SK-N-SH (cell line): ENCODE data around the gene FOXE3. TPM values are rescaled to one million over a fixed set of nuclear protein-coding genes. Genes with fewer than 3 reads are reported as not detected.

Experiments used
- CTCF ChIA-PET: fragments of 300-600, 350-600 bp; formaldehyde crosslinking; extraction: SDS; loops from one replicate; lab custom pipeline; 2021; lab: Yijun Ruan, JAX
- POLR2A ChIA-PET: fragments of 350-600 bp; sonication (Branson Sonifier 250); formaldehyde crosslinking; extraction: SDS; loops from one replicate; lab custom pipeline; 2020; ENCODE audit warnings: antibody characterized with exemption, inconsistent platforms; lab: Yijun Ruan, JAX
- DNase-seq: peaks from one replicate; pipeline ENCODE4 v3.0.0; 2012
- H2AFZ ChIP-seq: fragments of 200-600 bp; sonication (generic); 2 replicates; pipeline ENCODE4 v1.8.1; 2016; ENCODE audit warnings: antibody characterized with exemption, mild to moderate bottlenecking, low read depth
- H3F3A ChIP-seq: fragments of 200-600 bp; sonication (generic); replicated peaks from 2 replicates; pipeline ENCODE3; 2016; ENCODE audit warnings: antibody characterized with exemption, mild to moderate bottlenecking; ENCODE audit not compliant: insufficient read depth
- H3K27ac ChIP-seq, 2 experiments: fragments of 200-500 bp in 1 of 2; fragments of 200-600 bp in 1 of 2; sonication (Bioruptor generic) in 1 of 2; sonication (generic), shearing (Covaris generic) in 1 of 2; 2 replicates each; pipeline versions ENCODE4 v1.5.1 to v1.6.1; 2014 to 2016; ENCODE audit warnings: low read depth in 2 of 2, inconsistent platforms in 1 of 2, low read length in 1 of 2, mild to moderate bottlenecking in 1 of 2, mixed read lengths in 1 of 2
- H3K27me3 ChIP-seq: fragments of 200-600 bp; sonication (generic), shearing (Covaris generic); 2 replicates; pipeline ENCODE4 v1.6.1; 2016; ENCODE audit warnings: mixed run types; ENCODE audit not compliant: insufficient read depth
- H3K36me3 ChIP-seq, 2 experiments: fragments of 200-500 bp in 1 of 2; fragments of 200-600 bp in 1 of 2; sonication (Bioruptor generic) in 1 of 2; sonication (generic) in 1 of 2; replicated peaks in 1 of 2; 2 replicates each; pipeline versions ENCODE3 to v1.5.1; 2014 to 2016; ENCODE audit warnings: low read length in 1 of 2, mild to moderate bottlenecking in 1 of 2; ENCODE audit not compliant: insufficient read depth in 2 of 2, control insufficient read depth in 1 of 2
- H3K4me1 ChIP-seq, 2 experiments: fragments of 200-500 bp in 1 of 2; fragments of 200-600 bp in 1 of 2; sonication (Bioruptor generic) in 1 of 2; sonication (generic), shearing (Covaris generic) in 1 of 2; 2 replicates each; pipeline versions ENCODE4 v1.5.1 to v1.6.1; 2014 to 2016; ENCODE audit warnings: low read depth in 1 of 2, low read length in 1 of 2, mixed run types in 1 of 2; ENCODE audit not compliant: insufficient read depth in 2 of 2, control insufficient read depth in 1 of 2
- H3K4me2 ChIP-seq: fragments of 200-600 bp; sonication (generic), shearing (Covaris generic); 2 replicates; pipeline ENCODE4 v1.6.1; 2017; ENCODE audit warnings: mixed run types
- H3K4me3 ChIP-seq, 2 experiments: fragments of 200-500 bp in 1 of 2; fragments of 200-600 bp in 1 of 2; sonication (Bioruptor generic) in 1 of 2; sonication (generic), shearing (Covaris generic) in 1 of 2; 2 replicates each; pipeline versions ENCODE4 v1.5.1 to v1.8.1; 2014 to 2016; ENCODE audit warnings: low read depth in 2 of 2, inconsistent platforms in 1 of 2, low read length in 1 of 2, mild to moderate bottlenecking in 1 of 2, mixed read lengths in 1 of 2, moderate library complexity in 1 of 2
- H3K79me2 ChIP-seq: fragments of 200-600 bp; sonication (generic); 2 replicates; pipeline ENCODE4 v1.8.1; 2017; ENCODE audit warnings: mild to moderate bottlenecking; ENCODE audit not compliant: insufficient read depth
- H3K9ac ChIP-seq: fragments of 200-600 bp; sonication (generic); 2 replicates; pipeline ENCODE4 v1.6.1; 2017; ENCODE audit warnings: mixed run types
- H3K9me2 ChIP-seq: fragments of 200-600 bp; sonication (generic); 2 replicates; pipeline ENCODE4 v1.6.1; 2017; ENCODE audit warnings: mixed run types
- H3K9me3 ChIP-seq: fragments of 200-600 bp; sonication (generic); 2 replicates; pipeline ENCODE4 v1.6.1; 2017; ENCODE audit warnings: mixed run types, mild to moderate bottlenecking, moderate library complexity
- H4K20me1 ChIP-seq: fragments of 200-600 bp; sonication (generic); 2 replicates; pipeline ENCODE4 v1.6.1; 2017; ENCODE audit warnings: mild to moderate bottlenecking, mixed run types; ENCODE audit not compliant: insufficient read depth
- CTCF ChIP-seq: fragments of 200-600 bp; sonication (generic); IDR thresholded peaks from 2 replicates; pipeline ENCODE4 v1.6.1; 2017; ENCODE audit warnings: antibody characterized with exemption, mild to moderate bottlenecking, moderate library complexity
- ELF1 ChIP-seq: IDR thresholded peaks from 2 replicates; pipeline ENCODE4 v1.4.0; 2012
- FOSL2 ChIP-seq: IDR thresholded peaks from 2 replicates; pipeline ENCODE4 v1.4.0; 2012; ENCODE audit warnings: low read depth, mild to moderate bottlenecking, moderate library complexity, borderline replicate concordance
- FOXM1 ChIP-seq: IDR thresholded peaks from 2 replicates; pipeline ENCODE4 v1.4.0; 2012; ENCODE audit warnings: low read depth, mild to moderate bottlenecking
- GABPA ChIP-seq: IDR thresholded peaks from 2 replicates; pipeline ENCODE4 v1.4.0; 2012; ENCODE audit warnings: low read depth, mild to moderate bottlenecking
- JUND ChIP-seq: IDR thresholded peaks from 2 replicates; pipeline ENCODE4 v1.4.0; 2012
- MXI1 ChIP-seq: IDR thresholded peaks from 2 replicates; pipeline ENCODE4 v1.6.1; 2012; ENCODE audit warnings: mild to moderate bottlenecking, low read depth, low read length, improper control_type of control experiment
- PBX3 ChIP-seq: IDR thresholded peaks from 2 replicates; pipeline ENCODE4; 2012
- POLR2AphosphoS5 ChIP-seq: IDR thresholded peaks from 2 replicates; pipeline ENCODE4 v1.6.1; 2012; ENCODE audit warnings: low read depth, low read length
- REST ChIP-seq: IDR thresholded peaks from 2 replicates; pipeline ENCODE4 v1.6.1; 2012; ENCODE audit warnings: mild to moderate bottlenecking, low read depth, low read length, moderate library complexity
- RFX5 ChIP-seq: IDR thresholded peaks from 2 replicates; pipeline ENCODE4 v1.6.1; 2012; ENCODE audit warnings: mild to moderate bottlenecking, improper control_type of control experiment, low read length
- SIN3A ChIP-seq: IDR thresholded peaks from 2 replicates; pipeline ENCODE4 v1.6.1; 2012; ENCODE audit warnings: low read depth, mild to moderate bottlenecking, low read length, moderate library complexity, borderline replicate concordance
- SMC3 ChIP-seq: IDR thresholded peaks from 2 replicates; pipeline ENCODE4 v1.6.1; 2012; ENCODE audit warnings: low read depth, low read length, improper control_type of control experiment
- TCF12 ChIP-seq: IDR thresholded peaks from 2 replicates; pipeline ENCODE4 v1.4.0; 2012
- TEAD4 ChIP-seq: IDR thresholded peaks from 2 replicates; pipeline ENCODE4 v1.4.0; 2012; ENCODE audit warnings: mild to moderate bottlenecking, borderline replicate concordance; ENCODE audit not compliant: insufficient read depth
- USF2 ChIP-seq: fragments of 150-350 bp; IDR thresholded peaks from 2 replicates; pipeline ENCODE4 v1.6.1; 2017; ENCODE audit warnings: antibody characterized with exemption, low read length, low read depth, borderline replicate concordance
- YY1 ChIP-seq: IDR thresholded peaks from 2 replicates; pipeline ENCODE4 v1.4.0; 2012; ENCODE audit warnings: low read depth, mild to moderate bottlenecking
- WGBS: methylation state at CpG from one replicate; pipeline ENCODE4 v1.1.6; 2017; ENCODE audit warnings: low lambda C conversion rate; 5-methylcytosine and 5-hydroxymethylcytosine counted together
- polyA plus RNA-seq, 3 experiments: library from polyadenylated mRNA; depleted of rRNA; stranded (reverse); fragments of >200 nt; gene quantifications; 2 replicates each; pipeline ENCODE4 v1.2.3, GENCODE V29; 2012

The FOXE3 gene
- not detected in 2 replicates for polyA plus RNA-seq (2012; rRNA removed)
- polyA plus RNA-seq (2012; cell fraction: cytosol; rRNA removed), result not detected in 2 replicates
- 0.10 TPM in 1 of 2 replicates, not detected in the other for polyA plus RNA-seq (2012; cell fraction: nucleus; rRNA removed)

- Histone ChIP-seq H2AFZ (no peak within 1 kb of the TSS), H3K79me2 (no peaks in the 10 kb centered on the region), H3K9ac (no peak within 1 kb of the TSS), H3K27ac (no peak within 1 kb of the TSS), H3K9me3 (no peaks in the 10 kb centered on the region), H3K4me2 (no peak within 1 kb of the TSS; the same call in 1 of the 2 replicates), H3K4me1 (no peaks in the 10 kb centered on the region; a peak in 1 of 4 replicates), H3K36me3 (no peaks in the 10 kb centered on the region), H3F3A (no peaks in the 10 kb centered on the region), H3K4me3 (no peak within 1 kb of the TSS), H4K20me1 (no peaks in the 10 kb centered on the region), H3K27me3 (peaks cover 49% of the 10 kb centered on the region), H3K9me2 (no peaks in the 10 kb centered on the region)
- 53% methylated on average over 9 of the region's 21 CpGs for WGBS
- TF ChIP-seq SIN3A (no peak), SMC3 (no peak), TCF12 (no peak), YY1 (no peak), FOXM1 (no peak), POLR2AphosphoS5 (no peak), TEAD4 (no peak), FOSL2 (no peak), USF2 (no peak), JUND (no peak), RFX5 (no peak), ELF1 (no peak), GABPA (no peak), CTCF (no peak), REST (no peak), MXI1 (no peak), PBX3 (no peak)
- DNase-seq, result peak; percentile 30
- ChIA-PET POLR2A (no interaction called here), CTCF (interaction anchor here (1.2 to 28.7 kb wide), 7 partner anchors 8 to 301 kb away, joined by 4 to 1422 read pairs (median 9); partner anchors contain the start of gene FOXD2)
Observed at GRCh38 chr1:47415728-47416318, at the start of gene FOXE3. TSS of gene FOXE3 (plus strand) at chr1:47416285. CDS start at chr1:47416316, 31 bp downstream.
